ENCODE data around the gene RALGAPB. TPM values are rescaled to one million over a fixed set of nuclear protein-coding genes. Genes with fewer than 3 reads are reported as not detected.

Gene RALGAPB
- polyA plus RNA-seq, 2 of the 4 experiments (the other 2 are of a cell fraction): 15.1 to 35.9 TPM

DNA sequence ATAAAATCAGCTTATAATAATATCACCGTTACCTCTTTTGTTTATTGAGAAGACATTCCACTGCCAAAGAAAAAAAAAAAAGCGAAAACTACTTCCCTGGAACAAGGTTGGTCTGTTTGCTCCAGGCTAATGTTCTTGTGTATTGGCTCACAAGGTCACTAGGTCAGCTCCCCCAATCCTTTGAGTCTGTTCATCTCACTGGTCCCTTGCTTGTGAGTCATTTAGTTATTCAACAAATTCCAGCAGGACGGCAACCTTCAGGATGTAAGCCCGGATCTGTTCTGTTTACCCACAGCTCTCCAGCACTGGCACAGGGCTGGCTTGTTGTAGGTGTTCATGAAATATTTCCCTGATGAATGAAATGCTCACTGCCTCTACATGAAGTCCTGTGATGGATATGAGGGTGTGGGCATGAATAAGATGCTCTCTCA is 132.2 kb downstream of the RALGAPB start:
- Histone ChIP-seq H3K4me2 (peak overlapping the region; percentile 66), H3K9me3 (no peaks in the 10 kb centered on the region), H3K27ac (peak overlapping the region; percentile 76 to 84), H3K4me1 (peaks cover 21% of the 10 kb centered on the region), H3K4me3 (no peak overlapping the region)
- peak; percentile 96 to 98 for ATAC-seq
- TF ChIP-seq GATA3 (IDR thresholded peaks at IDR 0.05; ENCODE audit: borderline replicate concordance) (peak; percentile 65), HEYL (CRISPR knock-in tag; IDR thresholded peaks at IDR 0.05) (no peak), JUN (IDR thresholded peaks at IDR 0.05) (peak; percentile 72 to 81; a peak in 4 of 5 replicates), JUNB (IDR thresholded peaks at IDR 0.05) (peak; percentile 82), FOSL2 (IDR thresholded peaks at IDR 0.05) (peak; percentile 75), FOSL2 (CRISPR knock-in tag; IDR thresholded peaks at IDR 0.05) (peak; percentile 80), EP300 (IDR thresholded peaks at IDR 0.05) (peak in 1 of 2 experiments; percentile 72; a peak in 2 of 5 replicates), FOXS1 (CRISPR knock-in tag; IDR thresholded peaks at IDR 0.05) (no peak), ZC3H11A (IDR thresholded peaks at IDR 0.05) (no peak), CEBPB (IDR thresholded peaks at IDR 0.05) (peak; percentile 21 to 53; a peak in 3 of 4 replicates), RCOR1 (IDR thresholded peaks at IDR 0.05; ENCODE audit: low read depth, low read length) (no peak), RAD21 (conservative IDR thresholded peaks at IDR 0.05 in 1 of 2, IDR thresholded peaks at IDR 0.05 in 1 of 2) (peak in 1 of 2 experiments; percentile 45; a peak in 2 of 5 replicates), RARB (CRISPR knock-in tag; IDR thresholded peaks at IDR 0.05) (no peak), SMC3 (IDR thresholded peaks at IDR 0.05) (peak; percentile 24; the same call in 1 of the 3 replicates), NR3C1 (IDR thresholded peaks at IDR 0.05) (no peak), NFE2L2 (conservative IDR thresholded peaks at IDR 0.05; ENCODE audit: low read length) (no peak)
- TF ChIP-seq, protein P1, sequence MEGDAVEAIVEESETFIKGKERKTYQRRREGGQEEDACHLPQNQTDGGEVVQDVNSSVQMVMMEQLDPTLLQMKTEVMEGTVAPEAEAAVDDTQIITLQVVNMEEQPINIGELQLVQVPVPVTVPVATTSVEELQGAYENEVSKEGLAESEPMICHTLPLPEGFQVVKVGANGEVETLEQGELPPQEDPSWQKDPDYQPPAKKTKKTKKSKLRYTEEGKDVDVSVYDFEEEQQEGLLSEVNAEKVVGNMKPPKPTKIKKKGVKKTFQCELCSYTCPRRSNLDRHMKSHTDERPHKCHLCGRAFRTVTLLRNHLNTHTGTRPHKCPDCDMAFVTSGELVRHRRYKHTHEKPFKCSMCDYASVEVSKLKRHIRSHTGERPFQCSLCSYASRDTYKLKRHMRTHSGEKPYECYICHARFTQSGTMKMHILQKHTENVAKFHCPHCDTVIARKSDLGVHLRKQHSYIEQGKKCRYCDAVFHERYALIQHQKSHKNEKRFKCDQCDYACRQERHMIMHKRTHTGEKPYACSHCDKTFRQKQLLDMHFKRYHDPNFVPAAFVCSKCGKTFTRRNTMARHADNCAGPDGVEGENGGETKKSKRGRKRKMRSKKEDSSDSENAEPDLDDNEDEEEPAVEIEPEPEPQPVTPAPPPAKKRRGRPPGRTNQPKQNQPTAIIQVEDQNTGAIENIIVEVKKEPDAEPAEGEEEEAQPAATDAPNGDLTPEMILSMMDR (IDR thresholded peaks at IDR 0.05): no peak
- TF ChIP-seq, protein P2, sequence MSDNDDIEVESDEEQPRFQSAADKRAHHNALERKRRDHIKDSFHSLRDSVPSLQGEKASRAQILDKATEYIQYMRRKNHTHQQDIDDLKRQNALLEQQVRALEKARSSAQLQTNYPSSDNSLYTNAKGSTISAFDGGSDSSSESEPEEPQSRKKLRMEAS (IDR thresholded peaks at IDR 0.05): peak; percentile 41; the same call in 1 of the 2 replicates
- TF ChIP-seq, protein P3, sequence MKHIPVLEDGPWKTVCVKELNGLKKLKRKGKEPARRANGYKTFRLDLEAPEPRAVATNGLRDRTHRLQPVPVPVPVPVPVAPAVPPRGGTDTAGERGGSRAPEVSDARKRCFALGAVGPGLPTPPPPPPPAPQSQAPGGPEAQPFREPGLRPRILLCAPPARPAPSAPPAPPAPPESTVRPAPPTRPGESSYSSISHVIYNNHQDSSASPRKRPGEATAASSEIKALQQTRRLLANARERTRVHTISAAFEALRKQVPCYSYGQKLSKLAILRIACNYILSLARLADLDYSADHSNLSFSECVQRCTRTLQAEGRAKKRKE (CRISPR knock-in tag; IDR thresholded peaks at IDR 0.05; ENCODE audit: low read depth): no peak
- under 1% methylated on average over 4 of the region's 4 CpGs for WGBS (ENCODE audit: missing lambda C conversion rate)
- ChIA-PET POLR2A (interaction anchor here (0.9 kb wide), 1 partner anchor 12 kb away, joined by 3 read pairs; no protein-coding TSS in a partner anchor), CTCF (interaction anchor here (1.0 to 1.2 kb wide), 3 partner anchors 25 to 132 kb away, joined by 3 to 5 read pairs (median 5); partner anchors contain the start of gene RALGAPB)
- DNase-seq (ENCODE audit: low read depth in 1 of 2, low spot score in 1 of 2): peak; percentile 92 to 94
- FAIRE-seq: peak; percentile 78

DNA sequence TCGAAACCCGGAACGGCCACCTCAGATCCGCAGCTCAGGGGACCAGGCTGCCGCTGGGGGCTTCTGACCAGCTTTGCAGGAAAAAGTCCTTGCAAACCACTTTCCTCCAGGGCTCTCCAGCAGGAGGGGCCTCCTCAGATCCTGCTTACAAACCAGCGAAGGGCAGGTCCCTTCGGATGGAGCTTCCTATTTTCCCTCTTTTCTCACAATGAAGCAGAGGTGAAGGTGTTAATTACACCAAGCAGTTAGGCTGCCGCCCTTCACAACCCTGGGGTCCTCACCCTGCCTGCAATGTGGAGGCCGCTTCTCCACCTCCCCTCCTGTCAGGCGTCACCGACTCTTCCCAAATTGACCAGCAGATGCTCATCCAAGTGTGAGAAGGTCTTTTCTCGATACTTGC is 134.7 kb downstream of the RALGAPB start:
- H3K4me1 ChIP-seq: peaks cover 27% of the 10 kb centered on the region
- H3K4me2 ChIP-seq: no peak overlapping the region
- peak overlapping the region; percentile 76 to 84; a peak in 3 of 6 replicates for H3K27ac ChIP-seq
- DNase-seq (ENCODE audit: low read depth in 1 of 2, low spot score in 1 of 2): no peak
- no peak overlapping the region for H3K4me3 ChIP-seq
- CTCF ChIA-PET: interaction anchor here (0.9 kb wide), 1 partner anchor 139 kb away, joined by 3 read pairs; no protein-coding TSS in a partner anchor
- POLR2A ChIA-PET: no interaction called here
- 98% methylated on average over 12 of the region's 12 CpGs for WGBS (ENCODE audit: missing lambda C conversion rate)
- ATAC-seq: no peak
- TF ChIP-seq ZC3H11A (IDR thresholded peaks at IDR 0.05): no peak
- TF ChIP-seq RAD21 (conservative IDR thresholded peaks at IDR 0.05 in 1 of 2, IDR thresholded peaks at IDR 0.05 in 1 of 2): no peak
- TF ChIP-seq MAFK (IDR thresholded peaks at IDR 0.05; ENCODE audit: partially characterized antibody): no peak
- TF ChIP-seq ZFP36 (IDR thresholded peaks at IDR 0.05; ENCODE audit: borderline replicate concordance, partially characterized antibody): no peak
- no peak for TF ChIP-seq JUN (IDR thresholded peaks at IDR 0.05)
- no peak for TF ChIP-seq RARB (CRISPR knock-in tag; IDR thresholded peaks at IDR 0.05)
- TF ChIP-seq ZSCAN20 (CRISPR knock-in tag; IDR thresholded peaks at IDR 0.05): no peak
- no peak for TF ChIP-seq CBX2 (IDR thresholded peaks at IDR 0.05; ENCODE audit: borderline replicate concordance, low read depth)
- no peak for TF ChIP-seq RNF2 (IDR thresholded peaks at IDR 0.05; ENCODE audit: borderline replicate concordance, low read depth)
- TF ChIP-seq CBX8 (IDR thresholded peaks at IDR 0.05): no peak
- no peak for TF ChIP-seq HDAC2 (IDR thresholded peaks at IDR 0.05)
- no peak for TF ChIP-seq HES2 (IDR thresholded peaks at IDR 0.05)
- no peak for TF ChIP-seq MYC (IDR thresholded peaks at IDR 0.05; ENCODE audit: borderline replicate concordance, low read length)
- no peak for TF ChIP-seq RFX5 (IDR thresholded peaks at IDR 0.05)
- no peak for TF ChIP-seq CHD4 (IDR thresholded peaks at IDR 0.05; ENCODE audit: borderline replicate concordance)
- no peak for FAIRE-seq
- H3K9me3 ChIP-seq: no peaks in the 10 kb centered on the region

Measured in A549 (cell line).